ENCODE data around the gene C1GALT1C1.

DNA sequence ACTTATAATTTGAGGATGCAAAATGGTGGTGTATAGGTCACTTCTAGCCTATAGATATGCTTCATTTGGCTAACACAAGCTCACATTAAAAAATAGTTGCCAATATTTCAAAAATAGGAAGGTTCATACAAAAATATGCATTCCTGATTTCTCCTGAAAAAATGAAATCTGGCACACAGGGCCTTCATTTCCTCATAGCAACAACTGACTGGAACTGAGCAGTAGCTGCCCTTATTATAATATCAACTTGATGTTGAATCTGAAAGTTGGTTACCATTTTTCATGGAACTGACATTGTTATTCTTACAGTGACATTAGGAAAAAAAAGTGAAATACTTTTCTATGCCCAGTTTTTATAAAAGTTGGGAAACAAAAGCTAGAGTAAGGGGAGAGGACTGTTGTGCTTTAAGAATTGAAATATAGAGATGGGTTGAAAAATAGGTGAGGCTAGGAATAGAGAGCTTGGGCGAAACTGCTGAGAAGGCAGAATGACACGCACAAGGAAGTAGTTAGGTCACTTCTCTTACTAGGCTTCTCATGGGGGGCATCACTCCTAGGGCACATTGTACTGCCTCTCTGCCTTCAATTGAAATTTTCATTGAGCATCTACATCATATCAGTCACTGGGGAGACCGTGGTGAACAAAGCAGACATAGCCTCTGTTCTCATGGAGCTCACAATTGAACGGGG lies 43.1 kb upstream of the C1GALT1C1 start:
- TF ChIP-seq EZH2 (IDR thresholded peaks at IDR 0.05) (no peak), CTCF (IDR thresholded peaks at IDR 0.05) (no peak), EZH2phosphoT487 (IDR thresholded peaks at IDR 0.05) (no peak)
